SK-N-SH (cell line): Measurements from ENCODE around the gene KLK5.

Source experiments
- FOSL2 ChIP-seq: IDR thresholded peaks from 2 replicates; pipeline ENCODE4 v1.4.0; 2012; ENCODE audit warnings: low read depth, mild to moderate bottlenecking, moderate library complexity, borderline replicate concordance
- GABPA ChIP-seq: IDR thresholded peaks from 2 replicates; pipeline ENCODE4 v1.4.0; 2012; ENCODE audit warnings: low read depth, mild to moderate bottlenecking
- NFIC ChIP-seq: IDR thresholded peaks from 2 replicates; pipeline ENCODE4 v1.4.0; 2012; ENCODE audit warnings: borderline replicate concordance
- POLR2AphosphoS5 ChIP-seq: IDR thresholded peaks from 2 replicates; pipeline ENCODE4 v1.6.1; 2012; ENCODE audit warnings: low read depth, low read length
- RCOR1 ChIP-seq: fragments of 150-350 bp; IDR thresholded peaks from 2 replicates; pipeline ENCODE4 v1.6.1; 2017; ENCODE audit warnings: antibody characterized with exemption, low read length
- TF ChIP-seq, protein P1 (sequence below): fragments of 200-600 bp; sonication (generic); IDR thresholded peaks from 2 replicates; pipeline ENCODE4 v1.6.1; 2017; ENCODE audit warnings: antibody characterized with exemption, mild to moderate bottlenecking, moderate library complexity
- TF ChIP-seq, protein P2 (sequence below): IDR thresholded peaks from 2 replicates; pipeline ENCODE4 v1.4.0; 2012; ENCODE audit warnings: low read depth

GRCh38 chr19:50916069-50916468 lies 36.8 kb downstream of the KLK5 start:
- TF ChIP-seq RCOR1: no peak
- TF ChIP-seq FOSL2: no peak
- TF ChIP-seq, protein P1, sequence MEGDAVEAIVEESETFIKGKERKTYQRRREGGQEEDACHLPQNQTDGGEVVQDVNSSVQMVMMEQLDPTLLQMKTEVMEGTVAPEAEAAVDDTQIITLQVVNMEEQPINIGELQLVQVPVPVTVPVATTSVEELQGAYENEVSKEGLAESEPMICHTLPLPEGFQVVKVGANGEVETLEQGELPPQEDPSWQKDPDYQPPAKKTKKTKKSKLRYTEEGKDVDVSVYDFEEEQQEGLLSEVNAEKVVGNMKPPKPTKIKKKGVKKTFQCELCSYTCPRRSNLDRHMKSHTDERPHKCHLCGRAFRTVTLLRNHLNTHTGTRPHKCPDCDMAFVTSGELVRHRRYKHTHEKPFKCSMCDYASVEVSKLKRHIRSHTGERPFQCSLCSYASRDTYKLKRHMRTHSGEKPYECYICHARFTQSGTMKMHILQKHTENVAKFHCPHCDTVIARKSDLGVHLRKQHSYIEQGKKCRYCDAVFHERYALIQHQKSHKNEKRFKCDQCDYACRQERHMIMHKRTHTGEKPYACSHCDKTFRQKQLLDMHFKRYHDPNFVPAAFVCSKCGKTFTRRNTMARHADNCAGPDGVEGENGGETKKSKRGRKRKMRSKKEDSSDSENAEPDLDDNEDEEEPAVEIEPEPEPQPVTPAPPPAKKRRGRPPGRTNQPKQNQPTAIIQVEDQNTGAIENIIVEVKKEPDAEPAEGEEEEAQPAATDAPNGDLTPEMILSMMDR: no peak
- no peak for TF ChIP-seq POLR2AphosphoS5
- TF ChIP-seq, protein P2, sequence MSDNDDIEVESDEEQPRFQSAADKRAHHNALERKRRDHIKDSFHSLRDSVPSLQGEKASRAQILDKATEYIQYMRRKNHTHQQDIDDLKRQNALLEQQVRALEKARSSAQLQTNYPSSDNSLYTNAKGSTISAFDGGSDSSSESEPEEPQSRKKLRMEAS: no peak
- no peak for TF ChIP-seq NFIC
- no peak for TF ChIP-seq GABPA
